GM19397 (cell line): ENCODE results near the gene SURF2.

Experiments
- ATAC-seq: cut with Tn5 transposase; IDR thresholded peaks from one replicate; pipeline ENCODE4 v1.9.1; 2021; ENCODE audit warnings: mild to moderate bottlenecking, moderate library complexity; ENCODE audit not compliant: unreplicated experiment

Gene SURF2

GRCh38 chr9:133335924-133336811, 20.2 kb upstream of the SURF2 start, which contains the start of gene SURF6:
Gene SURF6, minus strand, starts transcription at chr9:133336188. Its CDS starts 56 bp downstream, at chr9:133336132.
- ATAC-seq = peak; percentile 76

- ATAC-seq = no peak
Observed at GRCh38 chr9:133339641-133340040, 16.7 kb upstream of the SURF2 start.

GRCh38 chr9:133340256-133340655, 16.1 kb upstream of the SURF2 start:
- no peak for ATAC-seq

DNA sequence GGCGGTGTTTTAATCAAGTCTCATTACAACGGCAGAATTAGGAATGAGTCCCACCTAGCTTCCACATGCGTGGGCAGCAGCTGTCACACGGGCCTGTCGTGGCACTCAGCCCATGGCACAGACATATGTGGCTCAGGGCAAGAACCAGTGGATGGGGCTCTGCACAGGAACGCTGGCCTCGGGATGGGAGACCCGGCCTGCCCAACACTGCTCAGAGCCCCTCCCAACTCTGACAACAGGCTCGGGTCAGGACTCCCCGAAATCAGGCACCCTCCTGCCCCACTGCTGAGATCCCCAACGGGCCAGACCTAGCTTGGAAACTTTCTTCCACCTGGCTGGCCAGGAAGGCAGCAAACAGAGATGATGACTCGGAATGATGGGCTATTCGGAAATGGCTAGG, 15.4 kb upstream of the SURF2 start:
- ATAC-seq = no peak

GRCh38 chr9:133341369-133342068, 14.8 kb upstream of the SURF2 start:
- no peak for ATAC-seq

GRCh38 chr9:133342069-133342406, 14.3 kb upstream of the SURF2 start:
- ATAC-seq = no peak

DNA sequence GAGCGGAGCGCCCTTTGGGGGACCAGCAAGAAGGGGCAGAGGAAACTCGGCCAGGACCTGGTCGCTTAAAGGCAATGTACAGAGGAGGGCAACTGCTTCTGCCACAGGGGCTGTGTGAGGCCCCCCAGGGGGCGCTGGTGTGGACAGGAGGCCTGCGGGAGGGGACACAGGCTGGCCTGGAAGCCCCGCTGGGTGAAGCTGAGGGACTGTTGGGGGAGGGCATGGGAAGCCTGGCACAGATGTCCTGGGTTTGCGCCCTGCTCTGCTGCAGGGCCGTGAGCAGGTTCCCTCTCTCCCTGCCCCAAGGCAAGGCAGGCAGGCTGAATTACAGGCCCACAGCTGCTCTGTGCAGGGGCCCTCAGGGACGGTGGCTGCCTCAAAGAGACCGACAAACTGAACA, 13.8 kb upstream of the SURF2 start:
- ATAC-seq = no peak

GRCh38 chr9:133344071-133344470, 12.3 kb upstream of the SURF2 start:
- no peak for ATAC-seq

DNA sequence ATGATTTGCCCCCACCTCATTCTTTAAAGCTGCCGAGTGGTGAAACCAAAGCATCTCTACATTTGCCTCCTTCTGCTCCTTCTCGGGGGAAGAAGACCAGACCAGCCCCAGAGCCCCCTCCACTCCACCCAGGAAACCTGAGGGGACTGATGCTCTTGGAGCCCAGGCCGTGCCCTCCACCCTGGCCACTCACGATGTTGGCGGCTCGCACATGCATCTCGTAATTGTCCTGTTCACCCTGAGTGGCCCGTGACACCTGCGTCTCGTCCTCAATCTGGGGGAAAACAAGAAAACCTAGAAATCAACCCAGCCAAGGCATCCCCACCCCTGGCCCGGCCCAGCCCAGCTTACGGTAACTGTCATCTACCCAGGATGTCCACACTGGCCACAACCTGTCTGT, 11.4 kb upstream of the SURF2 start:
- no peak for ATAC-seq

- no peak for ATAC-seq
Observed at GRCh38 chr9:133345596-133345995, 10.8 kb upstream of the SURF2 start.

DNA sequence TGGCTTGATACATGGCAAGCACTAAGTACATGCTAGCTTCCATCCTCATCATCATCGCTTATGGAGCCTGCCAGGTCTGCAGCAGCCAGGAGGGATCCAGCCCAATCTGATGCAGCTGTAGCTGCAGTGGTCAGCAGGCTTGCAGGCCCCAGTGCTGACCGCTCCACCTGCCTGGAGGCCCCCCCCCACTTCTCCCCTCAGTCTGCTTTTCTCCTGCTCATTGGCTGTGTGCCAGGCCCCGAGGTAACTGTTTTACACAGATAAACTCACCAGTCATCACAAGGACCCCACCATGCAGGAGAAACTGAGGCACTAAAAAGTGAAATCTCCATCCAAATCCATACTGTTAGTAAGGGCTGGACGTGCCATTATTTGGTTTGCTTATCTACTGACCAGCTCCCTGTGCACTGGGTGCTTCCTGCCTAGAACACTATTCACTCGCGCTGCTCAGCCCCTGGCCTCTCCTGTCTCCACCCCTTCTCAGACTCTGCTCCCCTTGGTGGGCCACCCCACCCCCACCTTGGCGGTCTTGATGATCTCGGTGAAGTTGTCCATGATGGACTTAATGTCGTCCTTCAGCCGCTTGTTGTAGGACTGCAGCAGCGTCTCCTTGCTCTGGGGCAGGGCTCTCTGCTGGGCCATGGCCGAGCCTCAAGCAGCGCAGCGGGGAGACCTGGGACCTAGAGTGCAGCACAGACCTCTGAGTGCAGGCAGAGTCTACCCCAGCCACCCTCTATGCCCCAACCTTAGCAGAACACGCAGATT, 10.1 kb upstream of the SURF2 start:
- no peak for ATAC-seq

- ATAC-seq = peak; percentile 34
Observed at GRCh38 chr9:133347515-133347984, 8.8 kb upstream of the SURF2 start.

GRCh38 chr9:133347985-133348717, 8.2 kb upstream of the SURF2 start, which contains the start of the genes MED22 and RPL7A:
Gene MED22, minus strand, starts transcription at chr9:133348131. Its CDS starts 1,469 bp downstream, at chr9:133346662.
Gene RPL7A, plus strand, starts transcription at chr9:133348218. Its CDS starts 26 bp downstream, at chr9:133348244.
- ATAC-seq = peak; percentile 48

- no peak for ATAC-seq
Observed at GRCh38 chr9:133348718-133349573, 7.4 kb upstream of the SURF2 start.

GRCh38 chr9:133349965-133350616, 6.3 kb upstream of the SURF2 start:
- no peak for ATAC-seq

- ATAC-seq = no peak
Observed at GRCh38 chr9:133351526-133351907, 4.8 kb upstream of the SURF2 start.

GRCh38 chr9:133351908-133352634, 4.3 kb upstream of the SURF2 start:
- no peak for ATAC-seq

- no peak for ATAC-seq
Observed at GRCh38 chr9:133352635-133353340, 3.6 kb upstream of the SURF2 start.
